GM21737 (cell line): ENCODE results near the gene ZNF90.
"Not testable (repeated sequence)": the region's sequence is repeated elsewhere in the genome, so short reads cannot be mapped to it uniquely, and the experiment has no call there.

Experiments used
- ATAC-seq: cut with Tn5 transposase; IDR thresholded peaks from one replicate; pipeline ENCODE4 v1.9.1; 2021; ENCODE audit warnings: mild to moderate bottlenecking, moderate library complexity; ENCODE audit not compliant: unreplicated experiment

The ZNF90 gene

DNA sequence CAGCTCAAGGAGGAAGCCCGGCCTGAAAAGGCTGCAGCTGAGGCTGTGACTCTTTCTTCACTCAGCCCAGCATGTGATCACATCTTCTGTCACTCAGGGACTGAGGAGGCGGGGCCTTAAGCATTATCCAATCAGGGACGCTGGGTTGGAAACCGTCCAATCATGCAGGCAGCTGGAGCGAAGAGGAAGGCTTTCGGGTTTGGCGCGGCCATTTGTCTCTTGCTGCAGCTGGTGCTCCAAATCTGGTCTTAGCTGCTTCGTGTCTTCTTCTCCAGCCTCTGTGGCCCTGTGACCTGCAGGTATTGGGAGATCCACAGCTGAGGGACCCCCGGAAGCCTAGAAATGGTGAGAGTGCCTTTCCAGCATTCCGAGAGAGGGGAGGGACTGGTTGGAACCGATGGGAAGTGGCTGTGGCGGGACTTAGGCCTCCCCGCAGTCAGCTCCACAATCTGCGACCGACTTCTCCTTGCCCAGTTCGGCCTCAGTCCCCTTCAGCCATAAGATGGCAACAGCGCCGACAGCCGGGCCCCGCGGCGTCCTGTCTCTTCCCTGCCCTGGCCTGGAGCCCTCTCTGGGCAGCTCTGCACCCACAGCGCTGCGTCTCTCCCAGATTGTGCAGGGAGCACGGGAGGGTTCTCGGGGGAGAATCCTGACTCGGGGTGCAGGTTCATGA, at the start of gene ZNF90:
ZNF90 (plus strand) TSS at position 210 of the 673 bp plus-strand sequence; CDS start at position 343, 133 bp downstream.
- peak; percentile 78 for ATAC-seq

DNA sequence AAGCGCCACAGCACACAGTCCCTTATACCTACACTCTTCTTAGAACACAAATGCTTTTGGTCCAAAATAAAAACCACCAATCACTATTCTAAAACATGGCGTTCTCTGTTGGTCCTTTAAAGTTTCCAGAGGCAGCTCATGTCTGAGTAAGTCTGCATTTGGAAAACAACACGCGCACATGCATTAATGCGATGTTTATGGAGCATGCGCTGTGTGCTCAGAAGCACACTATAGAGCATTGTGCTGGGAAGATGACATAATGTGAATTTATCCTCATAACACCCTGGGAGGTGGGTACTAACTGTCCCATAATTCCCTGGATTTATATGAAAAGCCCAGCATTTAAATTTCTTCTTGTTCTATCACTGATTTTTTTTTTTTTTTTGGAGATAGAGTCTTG, 49.2 kb upstream of the ZNF90 start:
- ATAC-seq: no peak

DNA sequence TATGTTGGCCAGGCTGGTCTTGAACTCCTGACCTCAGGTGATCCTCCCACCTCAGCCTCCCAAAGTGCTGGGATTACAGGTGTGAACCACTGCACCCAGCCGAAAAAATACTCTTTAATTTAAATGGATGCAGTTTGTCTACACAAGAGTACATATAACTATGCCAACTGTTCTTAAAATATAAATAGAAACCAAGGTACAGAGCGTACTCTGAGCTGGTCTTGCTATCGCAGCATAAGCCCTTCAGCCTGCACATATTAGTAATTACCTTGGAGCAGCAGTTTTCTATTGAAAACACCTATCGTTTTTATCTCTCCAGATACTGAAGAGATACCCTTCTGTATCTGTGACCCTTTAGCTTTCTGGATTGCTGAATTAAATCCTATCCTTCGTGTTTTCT, 41.9 kb upstream of the ZNF90 start:
- no peak for ATAC-seq

DNA sequence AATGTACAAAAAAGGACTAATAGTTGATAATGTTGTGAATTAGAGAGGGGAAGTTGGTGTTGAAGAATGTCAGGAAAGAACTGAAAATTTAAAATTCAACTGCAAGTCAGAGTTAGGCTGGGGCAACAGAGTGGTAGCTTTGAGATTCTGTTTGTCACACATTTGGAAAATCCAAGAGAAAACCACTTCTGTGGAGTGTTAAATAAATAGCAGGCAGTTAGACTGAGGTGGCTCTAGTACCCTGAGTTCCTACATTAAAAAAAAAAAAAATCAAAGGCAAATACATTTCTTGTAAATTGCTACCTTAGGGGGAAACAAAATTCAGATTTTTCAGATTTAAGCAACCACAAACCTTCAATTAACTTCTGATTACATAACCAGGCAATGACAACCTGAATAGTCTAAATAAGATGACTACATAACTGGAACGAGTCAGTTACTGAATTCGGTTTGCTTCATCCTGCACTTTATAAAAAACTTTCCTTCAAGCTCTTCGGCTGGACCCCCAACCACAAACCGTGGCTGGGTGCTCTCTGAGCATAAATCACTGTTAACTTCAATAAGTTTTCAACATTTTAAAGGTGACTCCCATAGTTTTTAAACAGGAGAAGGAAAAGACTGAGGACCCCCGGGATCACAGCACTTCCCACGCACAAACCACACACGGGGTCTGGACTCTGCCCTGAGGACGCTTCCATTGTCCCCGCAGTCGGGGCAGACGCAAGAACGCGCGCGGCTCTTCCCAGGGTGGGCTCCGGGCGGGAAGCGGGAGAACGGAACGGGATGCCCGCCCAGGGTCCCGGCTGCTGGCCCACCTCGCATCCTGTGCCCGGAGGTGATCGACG, 39.2 kb upstream of the ZNF90 start:
- ATAC-seq: no peak

DNA sequence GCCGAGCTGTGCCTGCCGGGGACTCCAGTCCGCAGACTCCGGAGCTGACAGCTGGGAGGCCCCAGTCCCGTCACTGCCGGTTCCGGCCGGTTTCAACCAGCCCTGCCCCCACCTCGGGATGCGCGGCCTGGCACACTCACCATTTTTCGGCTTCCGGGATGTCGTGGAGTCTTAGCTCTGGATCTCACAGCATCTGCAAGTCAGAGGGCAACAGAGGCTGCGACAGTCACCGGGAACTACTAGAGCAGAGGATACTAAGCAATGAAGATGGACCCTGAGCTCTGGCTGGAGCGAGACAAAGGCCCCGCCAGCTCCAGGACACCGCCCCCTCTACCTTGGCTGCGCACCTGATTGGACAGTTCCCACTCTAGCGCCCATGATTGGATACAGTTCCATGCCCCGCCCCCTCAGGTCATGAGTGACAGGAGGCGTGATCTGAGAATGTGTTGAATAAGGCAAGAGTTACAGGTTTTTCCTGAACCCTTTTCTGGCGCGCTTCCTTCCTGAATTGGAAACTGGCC, 38.5 kb upstream of the ZNF90 start, which contains the start of gene ZNF682:
ZNF682 (minus strand) TSS at position 303 of the 521 bp plus-strand sequence; CDS start at position 143, 160 bp downstream.
- ATAC-seq: peak; percentile 99

DNA sequence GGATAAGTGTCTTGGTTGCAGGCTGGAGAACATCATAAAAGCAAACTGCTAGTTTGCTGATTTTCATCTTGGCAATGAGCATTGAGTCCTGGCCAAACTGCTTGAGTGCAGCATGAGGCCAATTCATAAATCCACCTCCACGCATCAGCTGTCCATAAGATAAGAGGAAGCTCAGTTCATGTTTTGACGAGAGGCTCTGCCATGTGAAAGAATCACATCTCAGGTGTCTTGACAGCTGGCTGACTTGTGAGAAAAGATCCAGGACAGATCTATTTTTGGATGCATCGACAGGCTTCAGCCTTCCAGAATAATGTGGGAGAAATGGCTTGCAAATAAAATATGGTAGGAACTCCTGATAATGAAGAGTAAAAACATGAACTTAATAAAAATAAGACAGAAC, 33.1 kb upstream of the ZNF90 start:
- ATAC-seq: no peak

DNA sequence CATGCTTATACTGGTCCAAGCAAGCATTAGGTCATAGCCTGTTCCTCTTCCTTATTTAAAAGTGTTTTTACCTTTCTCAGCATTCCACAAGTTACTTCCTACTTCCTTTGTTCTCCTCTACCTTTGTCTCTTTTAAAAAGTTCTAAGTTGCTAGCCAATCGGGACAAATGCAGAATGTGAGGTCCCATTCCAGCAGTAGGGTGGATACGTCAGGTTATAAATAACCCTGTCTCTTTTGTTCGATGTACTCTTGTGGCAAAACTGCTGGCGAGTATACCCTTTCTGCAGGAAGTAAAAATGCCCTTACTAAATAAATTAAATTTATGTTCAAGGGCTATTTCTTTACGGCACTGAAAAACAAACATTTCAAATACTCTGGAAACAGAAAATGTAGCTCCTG, 32.1 kb upstream of the ZNF90 start:
- not testable (repeated sequence) for ATAC-seq

DNA sequence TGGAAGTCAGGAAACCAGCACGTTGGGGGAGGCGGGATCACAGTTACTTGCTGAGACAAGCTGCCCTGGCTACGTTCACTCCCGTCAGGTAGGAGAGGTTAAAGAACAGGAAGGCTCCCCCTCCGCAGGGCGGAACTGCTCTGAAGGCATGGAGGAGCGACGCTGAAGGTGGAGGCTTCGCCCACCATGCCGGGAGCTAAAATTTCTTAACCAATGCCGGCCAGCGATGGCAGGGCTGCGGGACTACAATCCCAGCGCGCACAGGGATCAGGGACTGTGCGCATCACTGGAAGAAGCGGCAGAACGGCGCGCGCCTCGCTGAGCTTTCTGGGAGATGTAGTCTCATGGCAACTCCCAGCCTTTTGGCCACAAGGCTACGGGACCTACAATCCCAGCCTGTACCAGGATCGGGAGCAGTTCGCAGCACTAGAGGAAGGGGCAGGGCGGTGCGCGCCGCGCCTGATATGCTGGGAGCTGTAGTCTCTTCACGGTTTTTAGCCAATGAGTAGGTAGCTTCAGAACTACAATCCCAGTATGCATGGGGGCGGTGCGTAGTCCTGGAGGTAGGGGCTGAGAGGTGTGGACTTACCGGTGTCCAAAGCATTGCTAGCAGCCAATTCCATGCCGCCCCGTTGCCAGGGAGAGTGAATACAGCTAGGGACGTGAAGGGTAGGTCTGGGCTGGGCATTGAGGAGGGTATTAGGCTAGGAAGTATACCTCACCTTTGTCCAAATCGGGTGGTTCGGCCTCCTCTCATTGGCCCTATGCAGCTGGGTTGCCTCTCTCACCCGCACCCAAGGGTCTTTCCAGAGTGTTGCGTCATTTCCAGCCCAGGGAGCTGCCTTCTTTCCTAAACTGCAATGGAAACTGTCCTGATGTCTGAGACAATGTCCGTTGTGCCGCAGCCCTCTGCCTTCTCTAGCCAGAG, 25.7 kb upstream of the ZNF90 start:
- ATAC-seq: peak; percentile 91

DNA sequence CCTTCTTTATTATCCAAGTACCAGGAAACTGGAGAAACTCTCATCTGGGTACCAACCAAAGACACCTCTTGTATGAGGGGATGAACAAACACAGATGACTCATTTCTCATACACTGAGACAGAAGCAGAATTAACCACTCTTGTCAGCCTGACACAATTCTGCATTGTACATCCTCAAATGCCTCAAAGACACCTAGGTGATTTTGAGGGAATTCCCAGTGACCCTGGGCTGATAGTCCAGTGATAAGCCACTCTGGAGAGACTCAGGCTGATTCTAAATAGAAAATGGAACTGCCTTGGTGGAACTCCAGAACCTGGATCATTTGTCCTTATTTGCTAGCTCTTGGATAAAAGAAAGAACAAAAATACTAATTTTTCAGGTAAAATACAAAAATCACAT, 19.1 kb upstream of the ZNF90 start:
- not testable (repeated sequence) for ATAC-seq

DNA sequence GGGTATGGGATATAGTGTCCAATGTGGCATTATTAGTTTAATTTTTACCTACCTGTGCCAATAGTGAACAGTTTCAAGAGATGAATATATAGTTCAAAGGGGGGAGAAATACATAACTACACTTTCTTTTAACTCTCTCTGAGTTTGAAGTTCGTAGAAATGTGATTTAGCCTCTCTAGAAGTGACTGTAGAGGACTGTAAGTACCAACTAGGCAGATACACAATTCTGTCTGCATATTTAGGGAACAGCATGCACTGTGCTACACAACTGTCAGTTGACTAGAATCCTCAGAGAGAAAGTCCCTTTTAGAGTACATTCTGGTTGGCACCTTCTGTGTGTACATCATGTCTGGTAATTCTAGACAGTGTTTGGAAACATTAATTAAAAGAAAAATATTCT, 17.5 kb upstream of the ZNF90 start:
- ATAC-seq: no peak

DNA sequence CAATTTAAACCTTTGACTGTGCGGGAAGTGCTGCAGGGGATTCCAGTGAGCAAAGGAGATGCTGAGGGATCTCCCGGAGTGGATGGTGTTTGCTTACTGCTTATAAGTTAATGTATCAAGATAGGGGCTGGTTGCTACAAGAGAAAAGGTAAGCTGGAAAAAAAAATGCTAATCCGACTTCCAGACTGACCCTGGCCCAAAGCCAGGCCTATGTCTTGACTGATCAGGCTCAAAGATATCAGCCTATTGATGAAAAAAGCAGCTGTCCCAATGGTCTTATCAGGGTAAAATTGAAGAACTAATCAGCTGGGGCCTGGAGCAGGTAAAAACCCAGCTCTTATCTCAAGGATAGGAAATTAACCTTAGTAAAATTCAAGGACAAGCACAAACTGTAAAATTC, 10.9 kb upstream of the ZNF90 start:
- no peak for ATAC-seq

DNA sequence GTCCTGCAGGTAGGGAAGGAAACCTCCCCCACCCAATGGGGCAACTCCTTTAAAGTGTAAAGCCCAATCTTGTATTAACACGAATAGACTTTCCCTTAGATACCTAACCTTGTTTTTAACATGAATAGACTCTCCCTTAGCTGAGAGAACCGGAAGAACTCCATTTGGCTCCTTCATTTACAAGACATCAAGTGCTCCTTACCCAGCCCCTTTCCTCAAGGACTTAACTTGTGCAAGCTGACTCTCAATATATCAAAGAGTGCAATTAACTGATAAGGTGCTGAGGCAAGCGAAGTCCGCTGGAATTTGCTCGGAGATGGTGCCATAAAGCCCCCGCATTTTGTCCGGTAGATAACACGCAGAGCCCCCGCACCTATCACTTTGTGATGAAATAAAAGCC, 9.9 kb upstream of the ZNF90 start:
- ATAC-seq: no peak

DNA sequence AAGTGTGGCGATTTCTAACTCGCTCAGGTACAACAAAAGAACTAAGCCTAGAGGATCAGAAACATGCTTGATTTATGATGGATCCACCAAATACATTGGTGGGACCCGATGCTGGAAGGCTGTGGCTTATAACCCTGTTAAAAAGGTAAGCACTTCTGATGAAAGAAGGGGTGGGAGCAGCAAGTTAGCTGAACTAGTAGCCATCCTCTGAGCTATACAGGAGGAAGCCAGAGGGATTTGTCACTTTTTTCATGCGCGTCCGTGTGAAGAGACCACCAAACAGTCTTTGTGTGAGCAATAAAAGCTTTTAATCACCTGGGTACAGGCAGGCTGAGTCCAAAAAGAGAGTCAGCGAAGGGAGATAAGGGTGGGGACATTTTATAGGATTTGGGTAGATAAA, 9.2 kb upstream of the ZNF90 start:
- ATAC-seq: not testable (repeated sequence)

DNA sequence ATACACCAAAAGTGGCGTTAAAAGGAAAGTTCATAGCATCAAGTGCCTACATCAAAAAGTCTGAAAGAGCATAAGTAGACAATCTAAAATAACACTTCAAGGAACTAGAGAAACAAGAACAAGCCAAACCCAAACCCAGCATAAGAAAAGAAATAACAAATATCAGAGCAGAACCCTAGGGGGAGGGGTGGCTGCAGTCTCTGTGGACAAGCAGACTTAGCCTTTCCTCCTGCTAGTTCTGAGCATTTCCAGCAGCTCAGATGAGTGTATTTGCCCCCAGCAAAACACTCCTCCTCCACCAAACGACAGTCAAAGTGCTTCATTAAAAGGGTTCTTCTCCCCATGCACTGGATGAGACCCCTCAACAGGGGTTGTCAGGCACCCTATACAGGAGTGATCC, 7.1 kb upstream of the ZNF90 start:
- no peak for ATAC-seq

DNA sequence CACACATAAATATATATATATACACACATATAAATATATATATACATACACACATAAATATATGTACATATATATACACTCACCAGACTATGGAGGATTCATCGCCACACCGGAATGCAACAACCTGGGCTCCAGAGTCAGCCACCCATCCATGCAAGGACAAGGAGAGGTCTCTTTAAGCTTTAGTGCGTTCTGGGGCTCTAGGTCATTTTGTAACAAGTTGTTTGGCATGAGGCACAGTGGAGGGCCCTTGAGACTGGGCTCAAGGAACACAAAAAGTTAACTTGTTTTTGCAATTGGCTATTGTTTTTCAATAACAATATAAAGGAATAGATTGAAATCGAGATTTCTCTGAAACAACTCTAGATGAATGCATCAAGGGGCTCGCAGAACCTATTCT, 4.9 kb upstream of the ZNF90 start:
- no peak for ATAC-seq

DNA sequence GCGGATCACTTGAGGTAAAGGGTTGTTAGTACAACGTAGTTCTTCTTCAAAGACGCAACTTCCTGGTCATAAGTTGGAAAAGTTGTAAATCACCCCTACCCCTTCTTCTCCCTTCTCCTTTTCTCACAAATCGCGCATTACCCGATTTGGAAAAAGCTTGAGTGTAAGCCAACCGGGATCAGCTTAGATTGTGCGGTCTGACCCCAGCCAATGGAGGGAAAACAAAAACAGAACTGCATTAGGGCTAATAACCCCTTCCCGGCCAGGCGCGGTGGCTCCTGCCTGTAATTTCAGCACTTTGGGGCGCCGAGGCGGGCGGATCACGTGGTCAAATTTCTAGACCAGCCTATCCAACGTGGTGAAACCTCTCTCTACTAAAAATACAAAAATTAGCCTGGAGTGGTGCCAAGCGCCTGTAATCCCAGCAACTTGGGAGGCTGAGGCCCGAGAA, 806 bp downstream of the ZNF90 start:
- ATAC-seq: peak; percentile 33

DNA sequence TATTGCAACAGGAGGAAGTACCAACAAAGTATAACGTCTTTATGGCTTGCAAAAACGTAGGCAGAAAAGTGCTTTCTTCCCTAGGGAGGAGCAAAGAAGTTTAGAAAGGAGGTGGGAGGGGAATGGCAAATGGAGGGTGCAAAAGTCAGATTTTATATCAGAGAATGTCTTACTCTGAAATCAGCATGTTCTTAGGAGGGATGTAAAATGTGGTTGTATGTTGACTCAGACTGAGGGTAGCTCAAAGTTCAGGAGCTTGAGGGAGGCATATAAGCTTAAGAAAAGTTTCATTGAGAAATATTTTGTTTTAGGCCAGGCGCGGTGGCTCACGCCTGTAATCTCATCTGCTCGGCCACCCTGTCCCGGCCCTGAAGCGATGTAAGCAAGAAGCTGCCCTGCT, 1.7 kb downstream of the ZNF90 start:
- ATAC-seq: no peak

DNA sequence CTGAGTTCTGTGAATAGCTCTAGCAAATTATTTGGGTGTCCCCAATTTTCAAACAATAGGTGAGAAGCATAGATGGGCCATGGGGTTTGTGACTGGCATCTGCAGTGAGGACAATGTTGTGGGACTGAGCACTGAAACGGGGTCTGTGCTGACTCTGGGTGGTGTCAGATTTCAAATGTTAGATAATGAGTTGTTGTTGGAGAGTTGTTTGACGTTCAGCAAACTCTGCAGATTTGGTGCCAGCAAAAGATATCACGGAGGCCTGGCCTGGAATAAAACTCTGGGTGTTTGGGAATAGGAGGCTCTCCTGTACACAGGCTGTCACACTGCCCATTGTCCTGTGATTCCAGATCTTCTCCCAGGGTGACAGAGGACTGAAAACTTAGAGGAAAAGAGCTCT, 2.9 kb downstream of the ZNF90 start:
- no peak for ATAC-seq

DNA sequence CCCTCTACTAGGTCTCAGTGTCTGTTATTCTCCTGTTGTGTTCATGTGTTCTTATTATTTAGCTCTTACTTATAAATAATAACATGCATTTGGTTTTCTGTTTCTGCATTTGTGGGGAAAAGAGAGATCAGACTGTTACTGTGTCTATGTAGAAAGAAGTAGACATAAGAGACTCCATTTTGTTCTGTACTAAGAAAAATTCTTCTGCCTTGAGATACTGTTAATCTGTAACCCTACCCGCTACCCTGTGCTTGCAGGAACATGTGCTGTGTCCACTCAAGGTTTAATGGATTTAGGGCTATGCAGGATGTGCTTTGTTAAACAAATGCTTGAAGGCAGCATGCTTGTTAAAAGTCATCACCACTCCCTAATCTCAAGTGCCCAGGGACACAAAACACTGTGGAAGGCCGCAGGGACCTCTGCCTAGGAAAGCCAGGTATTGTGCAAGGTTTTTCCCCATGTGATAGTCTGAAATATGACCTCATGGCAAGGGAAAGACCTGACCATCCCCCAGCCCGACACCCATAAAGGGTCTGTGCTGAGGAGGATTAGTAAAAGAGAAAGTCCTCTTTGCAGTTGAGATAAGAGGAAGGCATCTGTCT, 4.5 kb downstream of the ZNF90 start:
- not testable (repeated sequence) for ATAC-seq

DNA sequence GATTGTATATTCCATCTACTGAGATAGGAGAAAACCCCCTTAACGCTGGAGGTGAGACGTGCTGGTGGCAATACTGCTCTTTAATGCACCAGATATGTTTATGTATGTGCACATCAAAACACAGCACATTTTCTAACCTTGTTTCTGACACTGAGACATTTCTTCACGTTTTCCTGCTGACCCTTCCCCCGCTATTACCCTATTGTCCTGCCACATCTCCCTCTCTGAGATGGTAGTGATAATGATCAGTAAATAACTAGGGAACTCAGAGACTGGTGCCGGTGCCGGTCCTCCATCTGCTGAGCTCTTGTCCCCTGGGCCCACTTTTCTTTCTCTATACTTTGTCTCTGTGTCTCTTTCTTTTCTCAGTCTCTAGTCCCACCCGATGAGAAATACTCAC, 5.1 kb downstream of the ZNF90 start:
- not testable (repeated sequence) for ATAC-seq
